ENCODE data around the gene ZNF335.

ZNF335 gene

GRCh38 chr20:45971425-45971674, 653 bp downstream of the ZNF335 start:
- DNase-seq (ENCODE audit: low spot score) (no peak), ATAC-seq (ENCODE audit: low read depth) (no peak)
- H3K9me3 ChIP-seq (ENCODE audit: severe bottlenecking): no peaks in the 10 kb centered on the region
- peaks cover 12% of the 10 kb centered on the region for H3K4me1 ChIP-seq (ENCODE audit: insufficient read depth, poor library complexity, severe bottlenecking)
- no peaks in the 10 kb centered on the region for H3K27me3 ChIP-seq (ENCODE audit: insufficient read depth, poor library complexity, severe bottlenecking)
- peaks cover 34% of the 10 kb centered on the region for H3K36me3 ChIP-seq (ENCODE audit: low read depth)
- peak; percentile 14 for TF ChIP-seq CTCF (IDR thresholded peaks at IDR 0.05; ENCODE audit: poor library complexity, severe bottlenecking)
- peak overlapping the region; percentile 94 for H3K27ac ChIP-seq (ENCODE audit: poor library complexity, severe bottlenecking)
- peak overlapping the region; percentile 65 for H3K4me3 ChIP-seq (ENCODE audit: severe bottlenecking)

- Histone ChIP-seq H3K27ac (ENCODE audit: poor library complexity, severe bottlenecking) (peak overlapping the region; percentile 94), H3K4me3 (ENCODE audit: severe bottlenecking) (peak overlapping the region; percentile 65), H3K36me3 (ENCODE audit: low read depth) (peaks cover 39% of the 10 kb centered on the region), H3K9me3 (ENCODE audit: severe bottlenecking) (no peaks in the 10 kb centered on the region), H3K4me1 (ENCODE audit: insufficient read depth, poor library complexity, severe bottlenecking) (peaks cover 12% of the 10 kb centered on the region), H3K27me3 (ENCODE audit: insufficient read depth, poor library complexity, severe bottlenecking) (no peaks in the 10 kb centered on the region)
- DNase-seq (ENCODE audit: low spot score) (peak; percentile 87), ATAC-seq (ENCODE audit: low read depth) (peak; percentile 2; the same call in 2 of the 3 replicates)
- TF ChIP-seq CTCF (IDR thresholded peaks at IDR 0.05; ENCODE audit: poor library complexity, severe bottlenecking): no peak
Observed at GRCh38 chr20:45970646-45971424, 1.2 kb downstream of the ZNF335 start.

GRCh38 chr20:45969712-45970634, 2.0 kb downstream of the ZNF335 start:
- DNase-seq (ENCODE audit: low spot score) (peak; percentile 77), ATAC-seq (ENCODE audit: low read depth) (peak; percentile 15)
- H3K27ac ChIP-seq (ENCODE audit: poor library complexity, severe bottlenecking): peak overlapping the region; percentile 94

GRCh38 chr20:45968801-45969711, 2.9 kb downstream of the ZNF335 start:
- Histone ChIP-seq H3K4me1 (ENCODE audit: insufficient read depth, poor library complexity, severe bottlenecking) (peaks cover 12% of the 10 kb centered on the region), H3K4me3 (ENCODE audit: severe bottlenecking) (no peak overlapping the region), H3K27ac (ENCODE audit: poor library complexity, severe bottlenecking) (no peak overlapping the region), H3K9me3 (ENCODE audit: severe bottlenecking) (no peaks in the 10 kb centered on the region), H3K36me3 (ENCODE audit: low read depth) (peaks cover 55% of the 10 kb centered on the region), H3K27me3 (ENCODE audit: insufficient read depth, poor library complexity, severe bottlenecking) (no peaks in the 10 kb centered on the region)
- peak; percentile 86 for DNase-seq (ENCODE audit: low spot score)
- no peak for TF ChIP-seq CTCF (IDR thresholded peaks at IDR 0.05; ENCODE audit: poor library complexity, severe bottlenecking)
- no peak for ATAC-seq (ENCODE audit: low read depth)

More at GRCh38 chr20:45969712-45970634, 2.0 kb downstream of the ZNF335 start:
- peaks cover 12% of the 10 kb centered on the region for H3K4me1 ChIP-seq (ENCODE audit: insufficient read depth, poor library complexity, severe bottlenecking)
- peaks cover 47% of the 10 kb centered on the region for H3K36me3 ChIP-seq (ENCODE audit: low read depth)
- H3K27me3 ChIP-seq (ENCODE audit: insufficient read depth, poor library complexity, severe bottlenecking): no peaks in the 10 kb centered on the region
- H3K9me3 ChIP-seq (ENCODE audit: severe bottlenecking): no peaks in the 10 kb centered on the region
- TF ChIP-seq CTCF (IDR thresholded peaks at IDR 0.05; ENCODE audit: poor library complexity, severe bottlenecking): peak; percentile 99
- peak overlapping the region; percentile 65 for H3K4me3 ChIP-seq (ENCODE audit: severe bottlenecking)

Data from RWPE2 (cell line).